Measurements from ENCODE around the gene RYR1. TPM values are rescaled to one million over a fixed set of nuclear protein-coding genes. Genes with fewer than 3 reads are reported as not detected.

RYR1 gene
- total RNA-seq, 2 donors from 2014 or later = 0.84 to 3.3 TPM

GRCh38 chr19:38475176-38475575 is 41.7 kb downstream of the RYR1 start:
- H3K4me1 Mint-ChIP-seq = peaks cover 12% of the 10 kb centered on the region

GRCh38 chr19:38478273-38478971 is 44.9 kb downstream of the RYR1 start:
- 86 to 87% methylated on average over 13 to 16 of the region's 16 CpGs for WGBS, 2 experiments (ENCODE audit: insufficient coverage in 1 of 2, insufficient read length in 1 of 2)
- Histone ChIP-seq H3K4me3 (ENCODE audit: low read length) (no peak overlapping the region), H3K36me3 (ENCODE audit: control insufficient read depth, insufficient read depth, low read length) (no peaks in the 10 kb centered on the region), H3K4me1 (ENCODE audit: control insufficient read depth, insufficient read depth, low read length) (no peaks in the 10 kb centered on the region), H3K27ac (ENCODE audit: low read depth, low read length) (no peak overlapping the region), H3K27me3 (ENCODE audit: control insufficient read depth, insufficient read depth, low read length, poor library complexity, severe bottlenecking) (no peaks in the 10 kb centered on the region), H3K9me3 (ENCODE audit: control insufficient read depth, low read length) (no peaks in the 10 kb centered on the region), H3K9ac (ENCODE audit: extremely low read depth, low read length, poor library complexity, severe bottlenecking) (no peak overlapping the region)
- H3K36me3 Mint-ChIP-seq (ENCODE audit: low read depth) = no peaks in the 10 kb centered on the region
- H3K27me3 Mint-ChIP-seq (ENCODE audit: insufficient read depth) = no peaks in the 10 kb centered on the region
- H3K4me1 Mint-ChIP-seq = no peaks in the 10 kb centered on the region
- peak; percentile 77 for TF ChIP-seq CTCF (conservative IDR thresholded peaks at IDR 0.05)
- H3K27ac Mint-ChIP-seq = no peak overlapping the region
- no peaks in the 10 kb centered on the region for H3K9me3 Mint-ChIP-seq
- H3K4me3 Mint-ChIP-seq = no peak overlapping the region
- DNase-seq = peak; percentile 84

More at GRCh38 chr19:38475176-38475575, 41.7 kb downstream of the RYR1 start:
- WGBS, 2 experiments (ENCODE audit: insufficient coverage in 1 of 2, insufficient read length in 1 of 2) = 95% methylated on average over 13 of the region's 13 CpGs; no CpG with 5 or more reads in 1 of the 2 experiments
- H3K9ac ChIP-seq (ENCODE audit: extremely low read depth, low read length, poor library complexity, severe bottlenecking) = no peak overlapping the region
- TF ChIP-seq CTCF (conservative IDR thresholded peaks at IDR 0.05) = no peak
- no peaks in the 10 kb centered on the region for H3K27me3 ChIP-seq (ENCODE audit: control insufficient read depth, insufficient read depth, low read length, poor library complexity, severe bottlenecking)
- Mint-ChIP-seq H3K36me3 (ENCODE audit: low read depth) (no peaks in the 10 kb centered on the region), H3K9me3 (no peaks in the 10 kb centered on the region), H3K4me3 (no peak overlapping the region), H3K27ac (no peak overlapping the region), H3K27me3 (ENCODE audit: insufficient read depth) (no peaks in the 10 kb centered on the region)
- peaks cover 3% of the 10 kb centered on the region for H3K4me1 ChIP-seq (ENCODE audit: control insufficient read depth, insufficient read depth, low read length)
- no peak overlapping the region for H3K4me3 ChIP-seq (ENCODE audit: low read length)
- no peaks in the 10 kb centered on the region for H3K9me3 ChIP-seq (ENCODE audit: control insufficient read depth, low read length)
- no peak overlapping the region for H3K27ac ChIP-seq (ENCODE audit: low read depth, low read length)
- no peak for DNase-seq
- no peaks in the 10 kb centered on the region for H3K36me3 ChIP-seq (ENCODE audit: control insufficient read depth, insufficient read depth, low read length)

GRCh38 chr19:38482496-38482895 is 49.0 kb downstream of the RYR1 start:
- no peaks in the 10 kb centered on the region for H3K36me3 Mint-ChIP-seq (ENCODE audit: low read depth)

More at GRCh38 chr19:38482496-38482895, 49.0 kb downstream of the RYR1 start:
- Mint-ChIP-seq H3K27ac (no peak overlapping the region), H3K27me3 (ENCODE audit: insufficient read depth) (no peaks in the 10 kb centered on the region), H3K9me3 (no peaks in the 10 kb centered on the region), H3K4me1 (no peaks in the 10 kb centered on the region), H3K4me3 (no peak overlapping the region)
- Histone ChIP-seq H3K4me1 (ENCODE audit: control insufficient read depth, insufficient read depth, low read length) (no peaks in the 10 kb centered on the region), H3K9me3 (ENCODE audit: control insufficient read depth, low read length) (no peaks in the 10 kb centered on the region), H3K4me3 (ENCODE audit: low read length) (no peak overlapping the region), H3K27ac (ENCODE audit: low read depth, low read length) (no peak overlapping the region), H3K27me3 (ENCODE audit: control insufficient read depth, insufficient read depth, low read length, poor library complexity, severe bottlenecking) (no peaks in the 10 kb centered on the region), H3K36me3 (ENCODE audit: control insufficient read depth, insufficient read depth, low read length) (no peaks in the 10 kb centered on the region), H3K9ac (ENCODE audit: extremely low read depth, low read length, poor library complexity, severe bottlenecking) (no peak overlapping the region)
- DNase-seq = no peak
- 87 to 90% methylated on average over 7 to 8 of the region's 8 CpGs for WGBS, 2 experiments (ENCODE audit: insufficient coverage in 1 of 2, insufficient read length in 1 of 2)
- no peak for TF ChIP-seq CTCF (conservative IDR thresholded peaks at IDR 0.05)
